ENCODE measurements around the gene SHISA4. TPM values are rescaled to one million over a fixed set of nuclear protein-coding genes. Genes with fewer than 3 reads are reported as not detected.

The SHISA4 gene
- total and polyA plus RNA-seq, 2 donors (not counting 1 experiment from before 2014, with no cell fraction given) = 0.12 TPM; not detected in 1

GRCh38 chr1:201883786-201884185, 4.9 kb upstream of the SHISA4 start:
- no peak overlapping the region for H3K9ac ChIP-seq (ENCODE audit: low read length)
- intact Hi-C loops (cut with micrococcal nuclease) = no loop called here
- ATAC-seq (ENCODE audit: low read depth) = peak; percentile 39

GRCh38 chr1:201884425-201884824, 4.3 kb upstream of the SHISA4 start:
- DNase-seq = no peak
- Histone ChIP-seq H3K79me2 (ENCODE audit: control insufficient read depth, insufficient read depth, low read length) (no peaks in the 10 kb centered on the region), H2AFZ (ENCODE audit: insufficient read depth, low read depth, low read length, poor library complexity, severe bottlenecking) (no peak overlapping the region), H3K4me1 (ENCODE audit: control insufficient read depth in 2 of 2, insufficient read depth in 2 of 2, low read length in 2 of 2) (peaks cover 28 to 37% of the 10 kb centered on the region in 2 donors), H3K27me3 (replicated peaks in 1 of 4; ENCODE audit: control extremely low read depth in 1 of 4, control insufficient read depth in 3 of 4, insufficient read depth in 4 of 4, low read length in 3 of 4) (peaks cover 0 to 31% (median 22%) of the 10 kb centered on the region in 4 experiments), H3K4me3 (ENCODE audit: control extremely low read depth in 1 of 5, extremely low read depth in 1 of 5, insufficient read depth in 1 of 5, low read depth in 2 of 5, low read length in 4 of 5) (no peak overlapping the region), H4K20me1 (ENCODE audit: control insufficient read depth, insufficient read depth, low read length, poor library complexity, severe bottlenecking) (no peaks in the 10 kb centered on the region), H3K4me2 (replicated peaks; ENCODE audit: low read depth, low read length, poor library complexity, severe bottlenecking) (no peak overlapping the region), H3K9me3 (ENCODE audit: control extremely low read depth in 1 of 3, control insufficient read depth in 2 of 3, insufficient read depth in 1 of 3, low read length in 2 of 3) (peaks cover 0 to 11% (median 0%) of the 10 kb centered on the region in 3 donors), H3K9ac (ENCODE audit: low read length) (no peak overlapping the region), H3K36me3 (replicated peaks in 1 of 2; ENCODE audit: control extremely low read depth in 1 of 2, control insufficient read depth in 1 of 2, extremely low read depth in 1 of 2, insufficient read depth in 2 of 2, low read length in 1 of 2) (no peaks in the 10 kb centered on the region), H3K27ac (ENCODE audit: low read length in 2 of 2) (no peak overlapping the region)
- ChIA-PET POLR2A (no interaction called here), CTCF (interaction anchor here (1.1 to 1.4 kb wide), 2 partner anchors 11 to 15 kb away, joined by 3 read pairs; no protein-coding TSS in a partner anchor)
- TF ChIP-seq EZH2 (IDR thresholded peaks at IDR 0.05; ENCODE audit: borderline replicate concordance, insufficient read depth, low read depth, low read length, poor library complexity, severe bottlenecking) = no peak
- TF ChIP-seq CTCF (IDR thresholded peaks at IDR 0.05) = no peak
- H3K4me3 Mint-ChIP-seq = no peak overlapping the region
- H3K27ac Mint-ChIP-seq = no peak overlapping the region
- intact Hi-C loops (cut with micrococcal nuclease) = no loop called here
- H3K27me3 Mint-ChIP-seq = peaks cover 16% of the 10 kb centered on the region
- 0% methylated on average over 1 of the region's 1 CpG for WGBS (ENCODE audit: insufficient coverage)
- H3K4me1 Mint-ChIP-seq = peaks cover 33% of the 10 kb centered on the region
- no peaks in the 10 kb centered on the region for H3K9me3 Mint-ChIP-seq (ENCODE audit: insufficient read depth)
- ATAC-seq (ENCODE audit: low read depth) = no peak

More at GRCh38 chr1:201883786-201884185, 4.9 kb upstream of the SHISA4 start:
- 52% methylated on average over 4 of the region's 7 CpGs for WGBS (ENCODE audit: insufficient coverage)
- Histone ChIP-seq H3K9me3 (ENCODE audit: control extremely low read depth in 1 of 3, control insufficient read depth in 2 of 3, insufficient read depth in 1 of 3, low read length in 2 of 3) (peaks cover 0 to 5% (median 0%) of the 10 kb centered on the region in 3 donors), H3K79me2 (ENCODE audit: control insufficient read depth, insufficient read depth, low read length) (no peaks in the 10 kb centered on the region), H3K4me2 (replicated peaks; ENCODE audit: low read depth, low read length, poor library complexity, severe bottlenecking) (no peak overlapping the region), H3K27ac (ENCODE audit: low read length in 2 of 2) (no peak overlapping the region), H3K4me1 (ENCODE audit: control insufficient read depth in 2 of 2, insufficient read depth in 2 of 2, low read length in 2 of 2) (peaks cover 21 to 31% of the 10 kb centered on the region in 2 donors), H2AFZ (ENCODE audit: insufficient read depth, low read depth, low read length, poor library complexity, severe bottlenecking) (no peak overlapping the region), H3K36me3 (replicated peaks in 1 of 2; ENCODE audit: control extremely low read depth in 1 of 2, control insufficient read depth in 1 of 2, extremely low read depth in 1 of 2, insufficient read depth in 2 of 2, low read length in 1 of 2) (no peaks in the 10 kb centered on the region), H3K4me3 (ENCODE audit: control extremely low read depth in 1 of 5, extremely low read depth in 1 of 5, insufficient read depth in 1 of 5, low read depth in 2 of 5, low read length in 4 of 5) (no peak overlapping the region), H3K27me3 (replicated peaks in 1 of 4; ENCODE audit: control extremely low read depth in 1 of 4, control insufficient read depth in 3 of 4, insufficient read depth in 4 of 4, low read length in 3 of 4) (peaks cover 0 to 25% (median 18%) of the 10 kb centered on the region in 4 experiments), H4K20me1 (ENCODE audit: control insufficient read depth, insufficient read depth, low read length, poor library complexity, severe bottlenecking) (no peaks in the 10 kb centered on the region)
- ChIA-PET CTCF (interaction anchor here (1.1 to 1.4 kb wide), 2 partner anchors 10 to 15 kb away, joined by 3 read pairs; no protein-coding TSS in a partner anchor), POLR2A (no interaction called here)
- H3K27me3 Mint-ChIP-seq = peaks cover 16% of the 10 kb centered on the region
- peaks cover 33% of the 10 kb centered on the region for H3K4me1 Mint-ChIP-seq
- no peak for TF ChIP-seq EZH2 (IDR thresholded peaks at IDR 0.05; ENCODE audit: borderline replicate concordance, insufficient read depth, low read depth, low read length, poor library complexity, severe bottlenecking)
- TF ChIP-seq CTCF (IDR thresholded peaks at IDR 0.05) = no peak
- no peaks in the 10 kb centered on the region for H3K9me3 Mint-ChIP-seq (ENCODE audit: insufficient read depth)
- H3K27ac Mint-ChIP-seq = no peak overlapping the region
- peak; percentile 32 for DNase-seq
- H3K4me3 Mint-ChIP-seq = no peak overlapping the region
